GM13976 (cell line): ENCODE data around the gene DMRTB1.

Experiments used
- DNase-seq: peaks from one replicate; pipeline ENCODE4 v3.0.0; 2012; ENCODE audit warnings: low spot score
- CTCF ChIP-seq: IDR thresholded peaks from 2 replicates; pipeline ENCODE4 v1.5.1; 2012; ENCODE audit warnings: borderline replicate concordance, mild to moderate bottlenecking; ENCODE audit not compliant: insufficient read depth; ENCODE audit errors: extremely low read depth, missing control alignments, control extremely low read depth
- in situ Hi-C: fragments of 300-500 bp; cut with MboI; formaldehyde crosslinking; loops from one replicate; pipeline ENCODE4 v1.12.0; 2022; ENCODE audit warnings: low sequenced_read_pairs, mixed read lengths, inconsistent platforms; ENCODE audit not compliant: unreplicated experiment

Gene DMRTB1

GRCh38 chr1:53476579-53476978 is 17.4 kb downstream of the DMRTB1 start:
- DNase-seq = no peak
- TF ChIP-seq CTCF = no peak
- in situ Hi-C loops = loop anchor here (25.0 kb wide), 1 partner anchor 211 kb away; no protein-coding TSS in a partner anchor

- DNase-seq = no peak
- TF ChIP-seq CTCF = no peak
- in situ Hi-C loops = loop anchor here (25.0 kb wide), 1 partner anchor 209 kb away; no protein-coding TSS in a partner anchor
These were observed 18.7 kb downstream of the DMRTB1 start for GRCh38 chr1:53477651-53478501.

- in situ Hi-C loops = loop anchor here (25.0 kb wide), 1 partner anchor 209 kb away; no protein-coding TSS in a partner anchor
- DNase-seq = no peak
- TF ChIP-seq CTCF = no peak
These were observed 19.3 kb downstream of the DMRTB1 start for GRCh38 chr1:53478502-53478818.

DNA sequence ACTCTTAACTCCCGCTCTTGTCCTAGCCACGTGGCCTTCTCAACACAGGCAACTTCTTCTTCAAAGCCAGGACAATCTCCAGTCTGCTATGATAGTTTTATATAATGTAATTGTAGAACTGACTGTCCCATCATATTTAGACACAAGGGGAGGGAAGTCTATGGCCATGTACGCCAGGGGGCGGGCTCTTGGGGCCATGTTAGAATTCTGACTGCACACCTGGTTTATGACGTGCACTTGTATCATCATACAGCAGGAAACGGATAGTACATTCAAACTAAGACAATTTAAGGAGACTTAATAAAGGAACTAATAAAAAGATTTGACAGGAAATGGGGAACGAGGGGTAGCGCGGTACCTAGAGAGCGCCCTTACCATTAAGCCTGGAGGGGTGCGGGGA is 21.5 kb downstream of the DMRTB1 start:
- DNase-seq = no peak
- no peak for TF ChIP-seq CTCF
- in situ Hi-C loops = loop anchor here (25.0 kb wide), 1 partner anchor 207 kb away; no protein-coding TSS in a partner anchor

DNA sequence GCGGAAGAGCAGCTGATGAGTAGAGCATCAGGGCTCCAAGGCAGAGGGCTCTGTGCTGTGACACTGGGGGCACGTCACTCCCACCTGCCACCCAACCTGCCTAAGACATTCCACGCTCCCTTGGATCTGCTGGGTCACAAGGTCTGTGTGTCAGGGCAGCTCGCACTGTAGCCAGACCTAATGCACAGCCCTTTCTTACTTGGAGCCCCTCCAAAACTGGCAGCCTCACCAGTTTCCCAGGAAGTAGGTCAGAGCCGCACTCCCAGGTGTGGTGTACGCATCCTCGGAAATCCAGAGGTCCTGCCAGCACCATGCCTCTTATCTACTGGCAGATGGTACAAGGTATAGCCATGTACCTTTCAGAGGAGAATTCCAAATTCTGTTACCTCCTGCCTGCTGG is 22.3 kb downstream of the DMRTB1 start:
- no peak for TF ChIP-seq CTCF
- in situ Hi-C loops = loop anchor here (25.0 kb wide), 1 partner anchor 206 kb away; no protein-coding TSS in a partner anchor
- no peak for DNase-seq

DNA sequence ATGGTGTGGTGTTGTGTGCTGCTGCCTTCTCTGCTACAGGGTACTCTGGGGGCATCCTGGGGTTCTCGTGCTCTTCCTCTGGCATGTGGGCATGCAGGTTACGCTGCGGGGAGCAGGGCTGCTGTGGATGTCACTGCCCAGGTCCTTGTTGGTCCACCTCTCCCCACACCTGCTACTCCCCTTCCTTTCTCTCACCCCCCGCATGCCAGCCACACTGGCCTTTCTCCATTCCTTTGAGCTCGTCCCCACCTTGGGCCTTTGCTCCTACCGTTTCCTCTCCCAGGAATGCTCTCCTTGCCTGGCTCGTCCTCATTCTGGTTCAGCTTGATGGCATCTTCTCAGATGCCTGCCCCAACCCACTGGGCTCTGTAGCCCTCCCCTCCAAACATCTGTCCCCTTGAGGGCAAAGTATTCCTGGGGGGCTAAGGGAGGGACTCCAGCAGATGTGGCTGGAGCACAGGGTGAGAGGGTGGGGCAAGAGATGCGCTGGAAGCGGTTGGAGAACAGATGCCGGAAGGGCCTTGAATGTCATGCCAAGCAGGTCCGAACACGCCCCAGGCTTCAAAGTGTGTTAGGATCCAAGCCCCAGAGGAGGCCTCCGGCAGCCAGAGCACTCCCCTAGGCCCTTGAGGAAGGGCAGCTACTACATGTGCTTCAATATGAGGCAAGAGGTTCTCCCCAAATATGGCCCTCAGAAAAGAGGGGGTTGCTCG is 23.4 kb downstream of the DMRTB1 start:
- in situ Hi-C loops = loop anchor here (25.0 kb wide), 1 partner anchor 205 kb away; no protein-coding TSS in a partner anchor
- no peak for TF ChIP-seq CTCF
- no peak for DNase-seq
